Sigmoid colon (tissue), 7 donors: ENCODE data around the gene B3GAT2. TPM values are rescaled to one million over a fixed set of nuclear protein-coding genes. Genes with fewer than 3 reads are reported as not detected.
A peak's percentile ranks its signal among the peaks of the same experiment; 100 is the strongest.
"Not testable (repeated sequence)": the region's sequence is repeated elsewhere in the genome, so short reads cannot be mapped to it uniquely, and the experiment has no call there.

ENCODE experiments used
- DNase-seq: peaks from one replicate; pipeline ENCODE4 v3.0.0-alpha.2; 2019
- H3K27ac ChIP-seq, 4 donors: fragments of 200-600 bp; sonication (generic); one replicate each; pipeline ENCODE4 v1.5.1; 2016 to 2019; ENCODE audit warnings: mild to moderate bottlenecking in 1 of 4
- H3K27me3 ChIP-seq, 3 donors: fragments of 200-600 bp; sonication (generic); one replicate each; pipeline ENCODE4 v1.5.1; 2019; ENCODE audit warnings: mild to moderate bottlenecking in 1 of 3
- H3K36me3 ChIP-seq, 4 donors: fragments of 200-600 bp; sonication (generic); one replicate each; pipeline ENCODE4 v1.5.1; 2016 to 2019
- H3K4me1 ChIP-seq, 4 donors: fragments of 200-600 bp; sonication (generic); one replicate each; pipeline ENCODE4 v1.5.1; 2017 to 2019
- H3K4me3 ChIP-seq, 4 donors: fragments of 200-600 bp; sonication (generic); one replicate each; pipeline ENCODE4 v1.5.1; 2017 to 2019; ENCODE audit warnings: mild to moderate bottlenecking in 2 of 4, moderate library complexity in 1 of 4
- H3K9me3 ChIP-seq, 4 donors: fragments of 200-600 bp in 3 of 4; sonication (generic) in 3 of 4; one replicate each; pipeline versions ENCODE4 v1.5.1 to v1.6.1; 2013 to 2019
- EP300 ChIP-seq, 4 donors: sonication (generic); formaldehyde crosslinking; IDR thresholded peaks; one replicate each; pipeline ENCODE4 v1.6.1; 2017; ENCODE audit warnings: antibody characterized with exemption in 4 of 4
- POLR2A ChIP-seq, 2 donors: fragments of 450-650 bp; IDR thresholded peaks; one replicate each; pipeline ENCODE4 v1.6.1; 2016; ENCODE audit warnings: antibody characterized with exemption in 2 of 2, mild to moderate bottlenecking in 2 of 2, moderate library complexity in 2 of 2
- POLR2AphosphoS5 ChIP-seq, 4 donors: sonication (generic); formaldehyde crosslinking; IDR thresholded peaks; one replicate each; pipeline ENCODE4 v1.6.1; 2017; ENCODE audit warnings: antibody characterized with exemption in 4 of 4
- WGBS, 2 donors: extraction: QIAGEN DNeasy Blood & Tissue Kit; methylation state at CpG; one replicate each; pipeline ENCODE4 v1.1.7; 2013; 5-methylcytosine and 5-hydroxymethylcytosine counted together
- intact Hi-C: fragments of 100-400 bp; cut with DNase I; formaldehyde crosslinking; loops from one replicate; pipeline ENCODE4 v1.15.1; 2023
- polyA plus RNA-seq, 3 donors: library from polyadenylated mRNA; stranded (reverse); fragments of 200-250 nt; gene quantifications; one replicate each; pipeline ENCODE4 v1.2.3, GENCODE V29; 2013
- total RNA-seq, 4 donors: library from RNA; depleted of rRNA; stranded (reverse); fragments of >200 nt; gene quantifications; one replicate each; pipeline ENCODE4 v1.1.0, GENCODE V29; 2016
- TF ChIP-seq, protein P1 (sequence below), 4 experiments: fragments of 450-650 bp in 3 of 4; fragments of 200-600 bp in 1 of 4; IDR thresholded peaks; one replicate each; pipeline ENCODE4 v1.5.1; 2016 to 2019; ENCODE audit warnings: antibody characterized with exemption in 4 of 4, mild to moderate bottlenecking in 3 of 4, moderate library complexity in 2 of 4
- donor health status: healthy with polysubstance abuse.
- donor health status: Bipolar disorder and iron deficiency.
- donor health status: healthy.

Gene B3GAT2
- total and polyA plus RNA-seq, 7 donors = under 0.01 to 0.28 (median 0.17) TPM; not detected in 3

DNA sequence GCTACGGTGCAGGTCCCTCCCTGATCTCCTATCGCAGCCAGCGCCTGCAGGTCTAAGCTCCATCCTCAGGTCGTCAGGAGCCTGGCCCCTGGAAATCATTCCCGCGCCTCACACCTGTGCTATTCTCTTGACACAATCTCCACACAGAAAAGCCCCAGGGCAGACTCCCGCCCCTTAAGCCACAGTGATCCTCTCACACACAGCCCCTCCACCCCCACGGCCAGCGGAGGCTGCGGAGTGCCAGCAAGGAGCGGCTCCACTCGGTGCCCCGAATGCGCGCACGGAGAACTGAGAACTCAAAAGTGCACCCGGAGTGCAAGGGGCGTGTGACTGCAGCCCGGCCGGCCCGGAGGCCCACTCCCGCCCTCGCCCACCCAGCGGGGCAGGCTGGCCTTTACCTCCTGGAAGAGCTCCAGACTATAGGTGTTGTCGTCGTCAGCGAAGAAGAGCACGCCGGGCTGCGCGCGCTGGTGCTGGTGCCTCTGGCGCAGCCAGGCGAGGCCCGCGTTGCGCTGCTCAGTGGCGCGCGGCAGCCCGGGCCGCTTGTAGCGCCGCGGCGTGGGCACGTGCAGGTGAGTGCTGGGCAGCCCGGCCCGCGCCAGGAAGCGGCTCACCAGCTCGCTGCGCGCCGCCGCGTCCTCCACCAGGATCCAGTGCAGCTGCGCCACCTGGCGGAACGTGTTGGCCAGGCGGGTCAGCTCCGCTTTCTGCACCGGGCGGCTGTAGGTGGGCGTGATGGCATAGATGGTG, 1.2 kb downstream of the B3GAT2 start:
- H3K36me3 ChIP-seq = no peaks in the 10 kb centered on the region
- no peaks in the 10 kb centered on the region for H3K9me3 ChIP-seq
- H3K4me3 ChIP-seq = peak overlapping the region; percentile 30 to 58 (median 46)
- peaks cover 10 to 46% (median 19%) of the 10 kb centered on the region in 3 donors for H3K27me3 ChIP-seq
- 1% methylated on average over 65 of the region's 65 CpGs for WGBS, 2 donors
- TF ChIP-seq EP300 (IDR thresholded peaks at IDR 0.05) = no peak
- TF ChIP-seq, protein P1, sequence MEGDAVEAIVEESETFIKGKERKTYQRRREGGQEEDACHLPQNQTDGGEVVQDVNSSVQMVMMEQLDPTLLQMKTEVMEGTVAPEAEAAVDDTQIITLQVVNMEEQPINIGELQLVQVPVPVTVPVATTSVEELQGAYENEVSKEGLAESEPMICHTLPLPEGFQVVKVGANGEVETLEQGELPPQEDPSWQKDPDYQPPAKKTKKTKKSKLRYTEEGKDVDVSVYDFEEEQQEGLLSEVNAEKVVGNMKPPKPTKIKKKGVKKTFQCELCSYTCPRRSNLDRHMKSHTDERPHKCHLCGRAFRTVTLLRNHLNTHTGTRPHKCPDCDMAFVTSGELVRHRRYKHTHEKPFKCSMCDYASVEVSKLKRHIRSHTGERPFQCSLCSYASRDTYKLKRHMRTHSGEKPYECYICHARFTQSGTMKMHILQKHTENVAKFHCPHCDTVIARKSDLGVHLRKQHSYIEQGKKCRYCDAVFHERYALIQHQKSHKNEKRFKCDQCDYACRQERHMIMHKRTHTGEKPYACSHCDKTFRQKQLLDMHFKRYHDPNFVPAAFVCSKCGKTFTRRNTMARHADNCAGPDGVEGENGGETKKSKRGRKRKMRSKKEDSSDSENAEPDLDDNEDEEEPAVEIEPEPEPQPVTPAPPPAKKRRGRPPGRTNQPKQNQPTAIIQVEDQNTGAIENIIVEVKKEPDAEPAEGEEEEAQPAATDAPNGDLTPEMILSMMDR (IDR thresholded peaks at IDR 0.05) = peak; percentile 35 to 80 (median 58)
- intact Hi-C loops = loop anchor here (5.0 to 10.0 kb wide), 2 partner anchors 251 to 397 kb away; no protein-coding TSS in a partner anchor
- no peak overlapping the region for H3K27ac ChIP-seq
- DNase-seq = peak; percentile 81
- H3K4me1 ChIP-seq = peaks cover 0 to 25% (median 23%) of the 10 kb centered on the region in 4 donors

DNA sequence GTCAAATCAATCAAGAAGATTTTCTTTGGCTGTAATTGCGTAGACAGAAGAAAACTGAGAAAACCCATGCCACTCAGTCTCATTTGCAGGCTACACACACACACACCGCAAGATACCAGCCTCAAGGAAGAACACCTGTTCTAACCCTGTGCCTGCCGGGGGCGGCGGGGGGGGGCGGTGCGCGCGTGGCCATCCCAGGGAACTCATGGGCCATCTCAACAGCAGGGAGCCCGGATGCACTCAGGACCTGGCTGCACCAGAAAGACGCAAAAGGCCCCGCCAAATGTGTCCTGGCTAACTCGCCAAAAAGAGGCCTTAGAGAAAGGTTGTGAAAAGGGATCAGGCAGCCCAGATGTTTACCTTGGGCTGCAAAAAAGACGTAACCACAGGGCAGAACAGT, 2.1 kb downstream of the B3GAT2 start:
- Histone ChIP-seq H3K4me3 (no peak overlapping the region), H3K36me3 (no peaks in the 10 kb centered on the region), H3K9me3 (no peaks in the 10 kb centered on the region), H3K27ac (no peak overlapping the region), H3K27me3 (peaks cover 10 to 46% (median 19%) of the 10 kb centered on the region in 3 donors), H3K4me1 (peaks cover 0 to 25% (median 23%) of the 10 kb centered on the region in 4 donors)
- intact Hi-C loops = loop anchor here (5.0 to 10.0 kb wide), 2 partner anchors 250 to 398 kb away; no protein-coding TSS in a partner anchor
- WGBS, 2 donors = 13 to 26% methylated on average over 14 of the region's 14 CpGs
- TF ChIP-seq EP300 (IDR thresholded peaks at IDR 0.05) = no peak
- TF ChIP-seq, protein P1 (IDR thresholded peaks at IDR 0.05) = no peak
- no peak for TF ChIP-seq POLR2AphosphoS5 (IDR thresholded peaks at IDR 0.05)
- TF ChIP-seq POLR2A (IDR thresholded peaks at IDR 0.05) = no peak
- no peak for DNase-seq

GRCh38 chr6:70954176-70954575, 2.7 kb downstream of the B3GAT2 start:
- intact Hi-C loops = loop anchor here (10.0 kb wide), 1 partner anchor 249 kb away; no protein-coding TSS in a partner anchor
- DNase-seq = no peak
- Histone ChIP-seq H3K9me3 (no peaks in the 10 kb centered on the region), H3K27me3 (peaks cover 10 to 46% (median 19%) of the 10 kb centered on the region in 3 donors), H3K36me3 (no peaks in the 10 kb centered on the region), H3K27ac (no peak overlapping the region), H3K4me3 (no peak overlapping the region), H3K4me1 (peaks cover 0 to 25% (median 23%) of the 10 kb centered on the region in 4 donors)
- TF ChIP-seq POLR2AphosphoS5 (IDR thresholded peaks at IDR 0.05) = no peak
- no peak for TF ChIP-seq POLR2A (IDR thresholded peaks at IDR 0.05)
- TF ChIP-seq EP300 (IDR thresholded peaks at IDR 0.05) = no peak
- TF ChIP-seq, protein P1 (IDR thresholded peaks at IDR 0.05) = no peak
- WGBS, 2 donors = 44 to 58% methylated on average over 3 of the region's 3 CpGs

- no peak for DNase-seq
- TF ChIP-seq, protein P1 (IDR thresholded peaks at IDR 0.05) = no peak
- no peak for TF ChIP-seq POLR2AphosphoS5 (IDR thresholded peaks at IDR 0.05)
- TF ChIP-seq POLR2A (IDR thresholded peaks at IDR 0.05) = no peak
- TF ChIP-seq EP300 (IDR thresholded peaks at IDR 0.05) = no peak
- Histone ChIP-seq H3K9me3 (no peaks in the 10 kb centered on the region), H3K36me3 (no peaks in the 10 kb centered on the region), H3K4me1 (peaks cover 0 to 25% (median 23%) of the 10 kb centered on the region in 4 donors), H3K27me3 (peaks cover 10 to 42% (median 19%) of the 10 kb centered on the region in 3 donors), H3K27ac (no peak overlapping the region), H3K4me3 (no peak overlapping the region)
- intact Hi-C loops = loop anchor here (10.0 kb wide), 1 partner anchor 248 kb away; no protein-coding TSS in a partner anchor
- 80 to 82% methylated on average over 3 of the region's 3 CpGs for WGBS, 2 donors
Measured at GRCh38 chr6:70952608-70953165, 4.2 kb downstream of the B3GAT2 start.

- intact Hi-C loops, DNase-seq, H3K4me3 ChIP-seq, H3K36me3 ChIP-seq, H3K4me1 ChIP-seq, H3K27me3 ChIP-seq, H3K9me3 ChIP-seq, H3K27ac ChIP-seq: not testable (repeated sequence)
- 80 to 90% methylated on average over 10 of the region's 10 CpGs for WGBS, 2 donors
Measured at GRCh38 chr6:70944321-70944720, 12.5 kb downstream of the B3GAT2 start.
